Measurements from ENCODE around the gene POFUT1. TPM values are rescaled to one million over a fixed set of nuclear protein-coding genes. Genes with fewer than 3 reads are reported as not detected.

Gene POFUT1
- total and polyA plus RNA-seq, 2 donors (not counting 3 experiments of a cell fraction or from before 2014, with no cell fraction given), result 29.0 to 51.4 TPM

DNA sequence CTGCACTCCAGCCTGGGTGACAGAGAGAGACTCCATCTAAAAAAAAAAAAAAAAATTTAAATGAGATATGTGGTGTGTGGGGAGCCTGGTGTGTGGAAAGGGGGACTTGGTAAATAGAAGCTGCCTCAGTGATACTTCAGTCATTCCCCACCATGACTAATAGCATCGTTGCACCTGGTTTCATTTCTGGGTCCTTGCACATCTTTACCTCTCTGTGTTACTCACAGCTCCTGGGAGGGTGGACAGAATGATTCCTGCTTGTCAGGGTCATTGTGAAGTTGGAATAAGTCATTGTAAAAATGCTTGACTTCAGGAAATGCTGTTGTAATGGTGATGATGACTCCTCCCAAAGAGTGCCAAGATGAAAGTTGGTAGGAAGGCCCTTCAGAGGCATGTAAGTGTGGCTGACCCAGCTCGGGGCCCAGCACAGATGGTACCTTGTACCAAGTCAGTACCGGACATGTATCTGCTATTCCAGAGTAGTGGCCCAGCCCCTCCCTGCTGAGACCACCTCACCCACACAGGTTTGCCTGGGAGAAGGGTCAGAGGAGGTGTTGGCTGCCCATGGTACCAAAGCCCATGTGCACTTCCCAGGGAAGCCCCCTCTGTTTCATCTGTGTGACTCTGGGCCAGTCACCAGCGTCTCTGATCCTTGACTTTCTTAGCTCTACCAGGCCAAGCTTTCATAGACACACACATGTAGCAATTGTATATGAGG, 48.6 kb upstream of the POFUT1 start:
- Histone ChIP-seq H4K20me1 (replicated peaks; ENCODE audit: control insufficient read depth, extremely low read depth, insufficient read depth, low read length) (no peaks in the 10 kb centered on the region), H3K36me3 (ENCODE audit: control insufficient read depth in 2 of 2, extremely low read depth in 1 of 2, insufficient read depth in 2 of 2, low read length in 2 of 2) (peaks cover 7 to 34% of the 10 kb centered on the region in 2 experiments), H3K4me1 (ENCODE audit: control insufficient read depth, extremely low read depth, insufficient read depth, low read length) (peaks cover 14% of the 10 kb centered on the region), H3K4me3 (replicated peaks in 1 of 3; ENCODE audit: insufficient read depth in 1 of 3, low read depth in 1 of 3, low read length in 3 of 3) (no peak overlapping the region), H3K79me2 (ENCODE audit: control insufficient read depth, insufficient read depth, low read length) (no peaks in the 10 kb centered on the region), H2AFZ (ENCODE audit: low read depth, low read length) (no peak overlapping the region), H3K4me2 (ENCODE audit: insufficient read depth, low read length) (no peak overlapping the region), H3K9me3 (replicated peaks; ENCODE audit: control insufficient read depth, insufficient read depth, low read length) (no peaks in the 10 kb centered on the region), H3K27ac (ENCODE audit: insufficient read depth, low read depth, low read length) (no peak overlapping the region), H3K27me3 (ENCODE audit: control insufficient read depth in 2 of 2, insufficient read depth in 2 of 2, low read length in 2 of 2) (no peaks in the 10 kb centered on the region), H3K9me1 (replicated peaks; ENCODE audit: control insufficient read depth, extremely low read depth, insufficient read depth, low read length) (no peaks in the 10 kb centered on the region), H3K9ac (replicated peaks; ENCODE audit: extremely low read depth, insufficient read depth, low read length) (no peak overlapping the region)
- dilution Hi-C loops (cut with MboI; ENCODE audit: extremely low pct_ligation_motif_present, low sequenced_read_pairs), result no loop called here
- intact Hi-C loops (cut with micrococcal nuclease), result loop anchor here (5.0 kb wide), 1 partner anchor 493 kb away; no protein-coding TSS in a partner anchor
- no peak for DNase-seq (ENCODE audit: low read depth, low spot score)
- CTCF ChIA-PET, result no interaction called here
- POLR2A ChIA-PET, result interaction anchor here (0.7 kb wide), 1 partner anchor 89 kb away, joined by 3 read pairs; no protein-coding TSS in a partner anchor
- TF ChIP-seq EZH2 (IDR thresholded peaks at IDR 0.05; ENCODE audit: borderline replicate concordance, low read depth, low read length, severe bottlenecking) (no peak), JUN (IDR thresholded peaks at IDR 0.05; ENCODE audit: borderline replicate concordance, insufficient read depth, insufficient read length, low read depth) (no peak), GATA2 (IDR thresholded peaks at IDR 0.05; ENCODE audit: insufficient read depth, insufficient read length, low read depth, low read length) (no peak), POLR2AphosphoS5 (IDR thresholded peaks at IDR 0.05; ENCODE audit: insufficient read depth, low read depth, low read length) (no peak), MYC (IDR thresholded peaks at IDR 0.05; ENCODE audit: low read depth, low read length) (no peak), FOS (IDR thresholded peaks at IDR 0.05; ENCODE audit: borderline replicate concordance, insufficient read depth, low read length) (no peak), POLR2A (IDR thresholded peaks at IDR 0.05; ENCODE audit: low read depth, low read length) (no peak)
- TF ChIP-seq, protein P1, sequence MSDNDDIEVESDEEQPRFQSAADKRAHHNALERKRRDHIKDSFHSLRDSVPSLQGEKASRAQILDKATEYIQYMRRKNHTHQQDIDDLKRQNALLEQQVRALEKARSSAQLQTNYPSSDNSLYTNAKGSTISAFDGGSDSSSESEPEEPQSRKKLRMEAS (IDR thresholded peaks at IDR 0.05; ENCODE audit: insufficient read depth, insufficient read length), result no peak
- TF ChIP-seq, protein P2, sequence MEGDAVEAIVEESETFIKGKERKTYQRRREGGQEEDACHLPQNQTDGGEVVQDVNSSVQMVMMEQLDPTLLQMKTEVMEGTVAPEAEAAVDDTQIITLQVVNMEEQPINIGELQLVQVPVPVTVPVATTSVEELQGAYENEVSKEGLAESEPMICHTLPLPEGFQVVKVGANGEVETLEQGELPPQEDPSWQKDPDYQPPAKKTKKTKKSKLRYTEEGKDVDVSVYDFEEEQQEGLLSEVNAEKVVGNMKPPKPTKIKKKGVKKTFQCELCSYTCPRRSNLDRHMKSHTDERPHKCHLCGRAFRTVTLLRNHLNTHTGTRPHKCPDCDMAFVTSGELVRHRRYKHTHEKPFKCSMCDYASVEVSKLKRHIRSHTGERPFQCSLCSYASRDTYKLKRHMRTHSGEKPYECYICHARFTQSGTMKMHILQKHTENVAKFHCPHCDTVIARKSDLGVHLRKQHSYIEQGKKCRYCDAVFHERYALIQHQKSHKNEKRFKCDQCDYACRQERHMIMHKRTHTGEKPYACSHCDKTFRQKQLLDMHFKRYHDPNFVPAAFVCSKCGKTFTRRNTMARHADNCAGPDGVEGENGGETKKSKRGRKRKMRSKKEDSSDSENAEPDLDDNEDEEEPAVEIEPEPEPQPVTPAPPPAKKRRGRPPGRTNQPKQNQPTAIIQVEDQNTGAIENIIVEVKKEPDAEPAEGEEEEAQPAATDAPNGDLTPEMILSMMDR (IDR thresholded peaks at IDR 0.05; ENCODE audit: extremely low read depth in 1 of 2, insufficient read depth in 1 of 2, low read depth in 1 of 2, low read length in 2 of 2), result no peak
- BruUV-seq (replicated peaks), result no TSS peak
- FAIRE-seq, result no peak
